Chondrocyte (in vitro differentiated cells): ENCODE data around the gene ATG10. TPM values are rescaled to one million over a fixed set of nuclear protein-coding genes. Genes with fewer than 3 reads are reported as not detected.
A peak's percentile ranks its signal among the peaks of the same experiment; 100 is the strongest.

ENCODE experiments used
- DNase-seq: peaks from one replicate; pipeline ENCODE4 v3.0.0; 2021; ENCODE audit warnings: mixed read lengths, low spot score
- H3K27ac Mint-ChIP-seq: one replicate; pipeline ENCODE4 v1.8.0; 2021; ENCODE audit warnings: mild to moderate bottlenecking, moderate library complexity, mixed read lengths; ENCODE audit not compliant: unreplicated experiment
- H3K27me3 Mint-ChIP-seq: 2 replicates; pipeline ENCODE4 v1.8.0; 2021; ENCODE audit warnings: low read depth, mixed read lengths
- H3K36me3 Mint-ChIP-seq: 2 replicates; pipeline ENCODE4 v1.8.0; 2021; ENCODE audit warnings: low read depth, mixed read lengths
- H3K4me1 Mint-ChIP-seq: 2 replicates; pipeline ENCODE4 v1.8.0; 2021; ENCODE audit warnings: low read depth, mild to moderate bottlenecking, mixed read lengths
- H3K4me3 Mint-ChIP-seq: one replicate; pipeline ENCODE4 v1.8.0; 2021; ENCODE audit warnings: mild to moderate bottlenecking, moderate library complexity, mixed read lengths; ENCODE audit not compliant: unreplicated experiment
- H3K9me3 Mint-ChIP-seq: 2 replicates; pipeline ENCODE4 v1.8.0; 2021; ENCODE audit warnings: low read depth, mixed read lengths
- CTCF ChIP-seq: fragments of 200-600 bp; sonication (generic); IDR thresholded peaks from 2 replicates; pipeline ENCODE4 v1.5.0; 2021; ENCODE audit warnings: antibody characterized with exemption, mild to moderate bottlenecking, moderate library complexity
- total RNA-seq: library from RNA; stranded (reverse); gene quantifications from 3 replicates; pipeline ENCODE4 v1.2.1, GENCODE V29; 2021

The ATG10 gene
- total RNA-seq, 1 donor from 2014 or later, result 6.4 TPM

- no peak overlapping the region for H3K4me3 Mint-ChIP-seq
- peaks cover 11% of the 10 kb centered on the region for H3K36me3 Mint-ChIP-seq
- H3K9me3 Mint-ChIP-seq, result peaks cover 18% of the 10 kb centered on the region
- no peak overlapping the region for H3K27ac Mint-ChIP-seq
- no peak for DNase-seq
- H3K4me1 Mint-ChIP-seq, result peaks cover 12% of the 10 kb centered on the region
- TF ChIP-seq CTCF, result no peak
- H3K27me3 Mint-ChIP-seq, result no peaks in the 10 kb centered on the region
Observed at GRCh38 chr5:82246960-82247574, 275.2 kb downstream of the ATG10 start.

- Mint-ChIP-seq H3K27ac (no peak overlapping the region), H3K4me3 (no peak overlapping the region), H3K9me3 (peaks cover 6% of the 10 kb centered on the region), H3K27me3 (no peaks in the 10 kb centered on the region), H3K4me1 (peaks cover 12% of the 10 kb centered on the region), H3K36me3 (peaks cover 6% of the 10 kb centered on the region)
- no peak for TF ChIP-seq CTCF
- DNase-seq, result no peak
Observed at GRCh38 chr5:82252744-82253143, 280.9 kb downstream of the ATG10 start.

GRCh38 chr5:82255844-82256243 lies 284.0 kb downstream of the ATG10 start:
- Mint-ChIP-seq H3K36me3 (no peaks in the 10 kb centered on the region), H3K27me3 (no peaks in the 10 kb centered on the region), H3K27ac (peak overlapping the region; percentile 32), H3K9me3 (no peaks in the 10 kb centered on the region), H3K4me3 (no peak overlapping the region), H3K4me1 (peaks cover 3% of the 10 kb centered on the region)
- DNase-seq, result no peak
- TF ChIP-seq CTCF, result no peak

- Mint-ChIP-seq H3K27me3 (no peaks in the 10 kb centered on the region), H3K4me3 (no peak overlapping the region), H3K27ac (no peak overlapping the region), H3K4me1 (peaks cover 3% of the 10 kb centered on the region), H3K9me3 (no peaks in the 10 kb centered on the region), H3K36me3 (no peaks in the 10 kb centered on the region)
- no peak for TF ChIP-seq CTCF
- no peak for DNase-seq
Observed at GRCh38 chr5:82257247-82257646, 285.4 kb downstream of the ATG10 start.

- Mint-ChIP-seq H3K4me1 (peaks cover 7% of the 10 kb centered on the region), H3K27ac (no peak overlapping the region), H3K4me3 (no peak overlapping the region), H3K36me3 (no peaks in the 10 kb centered on the region), H3K27me3 (no peaks in the 10 kb centered on the region), H3K9me3 (no peaks in the 10 kb centered on the region)
- no peak for DNase-seq
- TF ChIP-seq CTCF, result no peak
Observed at GRCh38 chr5:82257729-82258128, 285.9 kb downstream of the ATG10 start.
